ENCODE results near the gene IL1B. TPM values are rescaled to one million over a fixed set of nuclear protein-coding genes. Genes with fewer than 3 reads are reported as not detected.
A peak's percentile ranks its signal among the peaks of the same experiment; 100 is the strongest.

The IL1B gene
- total and polyA plus RNA-seq, 2 donors (not counting 3 experiments of a cell fraction or from before 2014, with no cell fraction given) = 0.25 TPM; not detected in 1

- DNase-seq (ENCODE audit: low read depth, low spot score) (peak; percentile 64), FAIRE-seq (peak; percentile 96)
- Histone ChIP-seq H3K9me3 (replicated peaks; ENCODE audit: control insufficient read depth, insufficient read depth, low read length) (no peaks in the 10 kb centered on the region), H3K9ac (replicated peaks; ENCODE audit: extremely low read depth, insufficient read depth, low read length) (no peak overlapping the region), H3K9me1 (replicated peaks; ENCODE audit: control insufficient read depth, extremely low read depth, insufficient read depth, low read length) (no peaks in the 10 kb centered on the region), H3K36me3 (ENCODE audit: control insufficient read depth in 2 of 2, extremely low read depth in 1 of 2, insufficient read depth in 2 of 2, low read length in 2 of 2) (no peaks in the 10 kb centered on the region), H3K79me2 (ENCODE audit: control insufficient read depth, insufficient read depth, low read length) (no peaks in the 10 kb centered on the region), H3K4me2 (ENCODE audit: insufficient read depth, low read length) (no peak overlapping the region), H3K4me3 (replicated peaks in 1 of 3; ENCODE audit: insufficient read depth in 1 of 3, low read depth in 1 of 3, low read length in 3 of 3) (no peak overlapping the region), H3K27me3 (ENCODE audit: control insufficient read depth in 2 of 2, insufficient read depth in 2 of 2, low read length in 2 of 2) (peaks cover 5 to 9% of the 10 kb centered on the region in 2 experiments), H3K4me1 (ENCODE audit: control insufficient read depth, extremely low read depth, insufficient read depth, low read length) (peaks cover 12% of the 10 kb centered on the region), H3K27ac (ENCODE audit: insufficient read depth, low read depth, low read length) (no peak overlapping the region), H4K20me1 (replicated peaks; ENCODE audit: control insufficient read depth, extremely low read depth, insufficient read depth, low read length) (no peaks in the 10 kb centered on the region), H2AFZ (ENCODE audit: low read depth, low read length) (no peak overlapping the region)
- TF ChIP-seq JUN (IDR thresholded peaks at IDR 0.05; ENCODE audit: borderline replicate concordance, insufficient read depth, insufficient read length, low read depth) = peak; percentile 9
- peak; percentile 40 for TF ChIP-seq GATA2 (IDR thresholded peaks at IDR 0.05; ENCODE audit: insufficient read depth, insufficient read length, low read depth, low read length)
- TF ChIP-seq FOS (IDR thresholded peaks at IDR 0.05; ENCODE audit: borderline replicate concordance, insufficient read depth, low read length) = no peak
- no peak for TF ChIP-seq MYC (IDR thresholded peaks at IDR 0.05; ENCODE audit: low read depth, low read length)
- no peak for TF ChIP-seq POLR2A (IDR thresholded peaks at IDR 0.05; ENCODE audit: low read depth, low read length)
- CTCF ChIA-PET = interaction anchor here (1.4 kb wide), 1 partner anchor 16 kb away, joined by 8 read pairs; no protein-coding TSS in a partner anchor
- intact Hi-C loops (cut with micrococcal nuclease) = loop anchor here (1.0 to 5.0 kb wide), 3 partner anchors 37 to 105 kb away; partner anchors contain the start of gene CKAP2L
- dilution Hi-C loops (cut with MboI; ENCODE audit: extremely low pct_ligation_motif_present, low sequenced_read_pairs) = no loop called here
- BruUV-seq (replicated peaks) = no TSS peak
- POLR2A ChIA-PET = no interaction called here
Measured at GRCh38 chr2:112869258-112869842, 32.8 kb upstream of the IL1B start.

GRCh38 chr2:112867701-112868631 lies 31.4 kb upstream of the IL1B start:
- POLR2A ChIA-PET = no interaction called here
- Histone ChIP-seq H3K9ac (replicated peaks; ENCODE audit: extremely low read depth, insufficient read depth, low read length) (no peak overlapping the region), H3K9me3 (replicated peaks; ENCODE audit: control insufficient read depth, insufficient read depth, low read length) (no peaks in the 10 kb centered on the region), H3K79me2 (ENCODE audit: control insufficient read depth, insufficient read depth, low read length) (no peaks in the 10 kb centered on the region), H3K27me3 (ENCODE audit: control insufficient read depth in 2 of 2, insufficient read depth in 2 of 2, low read length in 2 of 2) (peaks cover 5 to 9% of the 10 kb centered on the region in 2 experiments), H3K4me3 (replicated peaks in 1 of 3; ENCODE audit: insufficient read depth in 1 of 3, low read depth in 1 of 3, low read length in 3 of 3) (no peak overlapping the region), H3K36me3 (ENCODE audit: control insufficient read depth in 2 of 2, extremely low read depth in 1 of 2, insufficient read depth in 2 of 2, low read length in 2 of 2) (no peaks in the 10 kb centered on the region), H3K27ac (ENCODE audit: insufficient read depth, low read depth, low read length) (no peak overlapping the region), H3K4me2 (ENCODE audit: insufficient read depth, low read length) (no peak overlapping the region), H4K20me1 (replicated peaks; ENCODE audit: control insufficient read depth, extremely low read depth, insufficient read depth, low read length) (no peaks in the 10 kb centered on the region), H3K4me1 (ENCODE audit: control insufficient read depth, extremely low read depth, insufficient read depth, low read length) (peaks cover 12% of the 10 kb centered on the region), H2AFZ (ENCODE audit: low read depth, low read length) (no peak overlapping the region), H3K9me1 (replicated peaks; ENCODE audit: control insufficient read depth, extremely low read depth, insufficient read depth, low read length) (no peaks in the 10 kb centered on the region)
- BruUV-seq (replicated peaks) = no TSS peak
- DNase-seq (ENCODE audit: low read depth, low spot score) = no peak
- CTCF ChIA-PET = interaction anchor here (2.4 kb wide), 1 partner anchor 17 kb away, joined by 9 read pairs; no protein-coding TSS in a partner anchor
- TF ChIP-seq MYC (IDR thresholded peaks at IDR 0.05; ENCODE audit: low read depth, low read length) = no peak
- no peak for TF ChIP-seq JUN (IDR thresholded peaks at IDR 0.05; ENCODE audit: borderline replicate concordance, insufficient read depth, insufficient read length, low read depth)
- no peak for TF ChIP-seq FOS (IDR thresholded peaks at IDR 0.05; ENCODE audit: borderline replicate concordance, insufficient read depth, low read length)
- no peak for TF ChIP-seq CTCF (IDR thresholded peaks at IDR 0.05; ENCODE audit: extremely low read depth in 1 of 2, insufficient read depth in 1 of 2, low read depth in 1 of 2, low read length in 2 of 2)
- TF ChIP-seq POLR2AphosphoS5 (IDR thresholded peaks at IDR 0.05; ENCODE audit: insufficient read depth, low read depth, low read length) = no peak
- TF ChIP-seq POLR2A (IDR thresholded peaks at IDR 0.05; ENCODE audit: low read depth, low read length) = no peak
- no peak for TF ChIP-seq EZH2 (IDR thresholded peaks at IDR 0.05; ENCODE audit: borderline replicate concordance, low read depth, low read length, severe bottlenecking)
- TF ChIP-seq GATA2 (IDR thresholded peaks at IDR 0.05; ENCODE audit: insufficient read depth, insufficient read length, low read depth, low read length) = no peak
- TF ChIP-seq MAX (IDR thresholded peaks at IDR 0.05; ENCODE audit: insufficient read depth, insufficient read length) = no peak
- FAIRE-seq = peak; percentile 53
- intact Hi-C loops (cut with micrococcal nuclease) (loop anchor here (5.0 kb wide), 1 partner anchor 36 kb away; no protein-coding TSS in a partner anchor), dilution Hi-C loops (cut with MboI; ENCODE audit: extremely low pct_ligation_motif_present, low sequenced_read_pairs) (no loop called here)
